ENCODE results near the gene USHBP1. TPM values are rescaled to one million over a fixed set of nuclear protein-coding genes. Genes with fewer than 3 reads are reported as not detected.

USHBP1 gene
- total and polyA plus RNA-seq, 10 of the 15 experiments (the other 5 are each of a cell fraction or from before 2014, with no cell fraction given) = 0.05 to 0.96 (median 0.22) TPM; not detected in 2

DNA sequence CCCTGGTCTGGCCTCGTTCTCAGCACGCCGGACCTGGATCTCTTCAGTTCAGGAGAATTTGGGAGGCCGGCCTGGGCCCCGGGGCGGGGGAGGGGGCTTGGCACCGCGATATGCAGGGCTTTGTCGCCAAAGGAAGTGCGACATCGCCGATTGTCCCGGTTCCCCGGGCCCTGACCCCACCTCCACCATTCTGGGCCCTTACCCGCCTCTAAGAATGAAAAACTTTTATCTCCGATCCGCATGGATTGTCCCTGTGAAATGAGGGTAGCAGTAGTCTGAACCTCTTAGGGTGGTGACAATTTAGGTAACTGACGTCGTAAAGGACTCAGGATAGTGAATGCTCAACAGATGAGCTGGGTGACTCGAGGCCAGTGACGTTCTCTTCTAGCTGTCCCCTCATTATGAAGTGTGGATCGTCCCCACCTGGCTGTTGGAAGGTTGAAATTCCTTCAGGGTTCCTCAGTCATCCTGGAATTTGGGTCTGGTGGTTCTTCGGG, 45.5 kb upstream of the USHBP1 start:
- Histone ChIP-seq H3K9ac (ENCODE audit: control insufficient read depth, insufficient read depth, low read length) (peak overlapping the region; percentile 80), H3K27me3 (replicated peaks in 1 of 2; ENCODE audit: control insufficient read depth in 2 of 2, insufficient read depth in 2 of 2, low read length in 1 of 2) (no peaks in the 10 kb centered on the region), H3K27ac (ENCODE audit: control insufficient read depth, insufficient read depth) (peak overlapping the region; percentile 88), H3K79me2 (ENCODE audit: control insufficient read depth, insufficient read depth, low read length) (peaks cover 37% of the 10 kb centered on the region), H3K4me3 (peak overlapping the region; percentile 96), H2AFZ (ENCODE audit: control insufficient read depth, low read depth, low read length) (peak overlapping the region; percentile 46; the same call in 1 of the 2 replicates), H3K36me3 (ENCODE audit: control insufficient read depth in 2 of 2, insufficient read depth in 2 of 2, low read length in 1 of 2) (peaks cover 5 to 13% of the 10 kb centered on the region in 2 experiments; a peak in 3 of 4 replicates), H4K20me1 (ENCODE audit: control insufficient read depth, insufficient read depth) (peaks cover 3% of the 10 kb centered on the region; the same call in 1 of the 2 replicates), H3K4me1 (ENCODE audit: control insufficient read depth, insufficient read depth, low read length) (peaks cover 19% of the 10 kb centered on the region), H3K4me2 (ENCODE audit: control insufficient read depth, insufficient read depth) (peak overlapping the region; percentile 98), H3K9me3 (replicated peaks; ENCODE audit: control insufficient read depth, insufficient read depth, low read length) (no peaks in the 10 kb centered on the region)
- POLR2A ChIA-PET = interaction anchor here (1.2 to 2.9 kb wide), 4 partner anchors 17 to 95 kb away, joined by 3 to 24 read pairs (median 6); partner anchors contain the start of genes ANO8 and BST2
- 11% methylated on average over 14 of the region's 23 CpGs for WGBS (ENCODE audit: insufficient coverage, insufficient replicate concordance, low lambda C conversion rate, missing lambda C conversion rate)
- DNase-seq (ENCODE audit: low read depth, low spot score) (no peak), FAIRE-seq (no peak), ATAC-seq (no peak)
- CTCF ChIA-PET = interaction anchor here (1.2 kb wide), 1 partner anchor 25 kb away, joined by 5 read pairs; no protein-coding TSS in a partner anchor
- intact Hi-C loops (cut with micrococcal nuclease; ENCODE audit: unreplicated experiment) (loop anchor here (1.0 to 10.0 kb wide), 2 partner anchors 24 to 415 kb away; partner anchors contain the start of gene ANO8), in situ Hi-C loops (cut with MboI) (no loop called here)
- BruUV-seq (replicated peaks) = no TSS peak
- SMC1A ChIA-PET (ENCODE audit: uncharacterized antibody, unreplicated experiment) = no interaction called here
- RAD21 ChIA-PET (ENCODE audit: unreplicated experiment) = interaction anchor here (1.0 kb wide), 1 partner anchor 13 kb away, joined by 3 read pairs; no protein-coding TSS in a partner anchor
- TF ChIP-seq IKZF2 (IDR thresholded peaks at IDR 0.05) = no peak
- no peak for TF ChIP-seq LARP7 (IDR thresholded peaks at IDR 0.05)
- TF ChIP-seq, protein P1, sequence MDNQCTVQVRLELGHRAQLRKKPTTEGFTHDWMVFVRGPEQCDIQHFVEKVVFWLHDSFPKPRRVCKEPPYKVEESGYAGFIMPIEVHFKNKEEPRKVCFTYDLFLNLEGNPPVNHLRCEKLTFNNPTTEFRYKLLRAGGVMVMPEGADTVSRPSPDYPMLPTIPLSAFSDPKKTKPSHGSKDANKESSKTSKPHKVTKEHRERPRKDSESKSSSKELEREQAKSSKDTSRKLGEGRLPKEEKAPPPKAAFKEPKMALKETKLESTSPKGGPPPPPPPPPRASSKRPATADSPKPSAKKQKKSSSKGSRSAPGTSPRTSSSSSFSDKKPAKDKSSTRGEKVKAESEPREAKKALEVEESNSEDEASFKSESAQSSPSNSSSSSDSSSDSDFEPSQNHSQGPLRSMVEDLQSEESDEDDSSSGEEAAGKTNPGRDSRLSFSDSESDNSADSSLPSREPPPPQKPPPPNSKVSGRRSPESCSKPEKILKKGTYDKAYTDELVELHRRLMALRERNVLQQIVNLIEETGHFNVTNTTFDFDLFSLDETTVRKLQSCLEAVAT (IDR thresholded peaks at IDR 0.05) = no peak
- TF ChIP-seq, protein P2, sequence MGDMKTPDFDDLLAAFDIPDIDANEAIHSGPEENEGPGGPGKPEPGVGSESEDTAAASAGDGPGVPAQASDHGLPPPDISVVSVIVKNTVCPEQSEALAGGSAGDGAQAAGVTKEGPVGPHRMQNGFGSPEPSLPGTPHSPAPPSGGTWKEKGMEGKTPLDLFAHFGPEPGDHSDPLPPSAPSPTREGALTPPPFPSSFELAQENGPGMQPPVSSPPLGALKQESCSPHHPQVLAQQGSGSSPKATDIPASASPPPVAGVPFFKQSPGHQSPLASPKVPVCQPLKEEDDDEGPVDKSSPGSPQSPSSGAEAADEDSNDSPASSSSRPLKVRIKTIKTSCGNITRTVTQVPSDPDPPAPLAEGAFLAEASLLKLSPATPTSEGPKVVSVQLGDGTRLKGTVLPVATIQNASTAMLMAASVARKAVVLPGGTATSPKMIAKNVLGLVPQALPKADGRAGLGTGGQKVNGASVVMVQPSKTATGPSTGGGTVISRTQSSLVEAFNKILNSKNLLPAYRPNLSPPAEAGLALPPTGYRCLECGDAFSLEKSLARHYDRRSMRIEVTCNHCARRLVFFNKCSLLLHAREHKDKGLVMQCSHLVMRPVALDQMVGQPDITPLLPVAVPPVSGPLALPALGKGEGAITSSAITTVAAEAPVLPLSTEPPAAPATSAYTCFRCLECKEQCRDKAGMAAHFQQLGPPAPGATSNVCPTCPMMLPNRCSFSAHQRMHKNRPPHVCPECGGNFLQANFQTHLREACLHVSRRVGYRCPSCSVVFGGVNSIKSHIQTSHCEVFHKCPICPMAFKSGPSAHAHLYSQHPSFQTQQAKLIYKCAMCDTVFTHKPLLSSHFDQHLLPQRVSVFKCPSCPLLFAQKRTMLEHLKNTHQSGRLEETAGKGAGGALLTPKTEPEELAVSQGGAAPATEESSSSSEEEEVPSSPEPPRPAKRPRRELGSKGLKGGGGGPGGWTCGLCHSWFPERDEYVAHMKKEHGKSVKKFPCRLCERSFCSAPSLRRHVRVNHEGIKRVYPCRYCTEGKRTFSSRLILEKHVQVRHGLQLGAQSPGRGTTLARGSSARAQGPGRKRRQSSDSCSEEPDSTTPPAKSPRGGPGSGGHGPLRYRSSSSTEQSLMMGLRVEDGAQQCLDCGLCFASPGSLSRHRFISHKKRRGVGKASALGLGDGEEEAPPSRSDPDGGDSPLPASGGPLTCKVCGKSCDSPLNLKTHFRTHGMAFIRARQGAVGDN (IDR thresholded peaks at IDR 0.05) = no peak
- no peak for TF ChIP-seq NRF1 (conservative IDR thresholded peaks at IDR 0.05; ENCODE audit: low read depth, low read length)
- no peak for TF ChIP-seq ATF7 (IDR thresholded peaks at IDR 0.05; ENCODE audit: low read depth)
- no peak for TF ChIP-seq EP300 (IDR thresholded peaks at IDR 0.05; ENCODE audit: borderline replicate concordance in 1 of 2, control insufficient read depth in 1 of 2, low read depth in 2 of 2, low read length in 2 of 2)
- no peak for TF ChIP-seq ZNF622 (IDR thresholded peaks at IDR 0.05)
- TF ChIP-seq E2F8 (IDR thresholded peaks at IDR 0.05; ENCODE audit: low read depth, partially characterized antibody) = no peak
- no peak for TF ChIP-seq PAX5 (IDR thresholded peaks at IDR 0.05; ENCODE audit: borderline replicate concordance, low read depth, low read length)
- TF ChIP-seq, protein P3, sequence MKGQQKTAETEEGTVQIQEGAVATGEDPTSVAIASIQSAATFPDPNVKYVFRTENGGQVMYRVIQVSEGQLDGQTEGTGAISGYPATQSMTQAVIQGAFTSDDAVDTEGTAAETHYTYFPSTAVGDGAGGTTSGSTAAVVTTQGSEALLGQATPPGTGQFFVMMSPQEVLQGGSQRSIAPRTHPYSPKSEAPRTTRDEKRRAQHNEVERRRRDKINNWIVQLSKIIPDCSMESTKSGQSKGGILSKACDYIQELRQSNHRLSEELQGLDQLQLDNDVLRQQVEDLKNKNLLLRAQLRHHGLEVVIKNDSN (IDR thresholded peaks at IDR 0.05; ENCODE audit: borderline replicate concordance, extremely low read length, insufficient read depth, low read depth, low read length) = no peak
- TF ChIP-seq MEF2A (IDR thresholded peaks at IDR 0.05; ENCODE audit: insufficient read depth, low read depth, low read length) = no peak
- TF ChIP-seq NFIC (IDR thresholded peaks at IDR 0.05; ENCODE audit: low read depth, low read length) = no peak

Data from GM12878 (cell line).